Pons (tissue), 1 donor: ENCODE data around the gene BHLHE23.

ENCODE experiments used
- DNase-seq: peaks from one replicate; pipeline ENCODE4 v3.0.0-alpha.2; 2016; ENCODE audit warnings: low spot score

The BHLHE23 gene

DNA sequence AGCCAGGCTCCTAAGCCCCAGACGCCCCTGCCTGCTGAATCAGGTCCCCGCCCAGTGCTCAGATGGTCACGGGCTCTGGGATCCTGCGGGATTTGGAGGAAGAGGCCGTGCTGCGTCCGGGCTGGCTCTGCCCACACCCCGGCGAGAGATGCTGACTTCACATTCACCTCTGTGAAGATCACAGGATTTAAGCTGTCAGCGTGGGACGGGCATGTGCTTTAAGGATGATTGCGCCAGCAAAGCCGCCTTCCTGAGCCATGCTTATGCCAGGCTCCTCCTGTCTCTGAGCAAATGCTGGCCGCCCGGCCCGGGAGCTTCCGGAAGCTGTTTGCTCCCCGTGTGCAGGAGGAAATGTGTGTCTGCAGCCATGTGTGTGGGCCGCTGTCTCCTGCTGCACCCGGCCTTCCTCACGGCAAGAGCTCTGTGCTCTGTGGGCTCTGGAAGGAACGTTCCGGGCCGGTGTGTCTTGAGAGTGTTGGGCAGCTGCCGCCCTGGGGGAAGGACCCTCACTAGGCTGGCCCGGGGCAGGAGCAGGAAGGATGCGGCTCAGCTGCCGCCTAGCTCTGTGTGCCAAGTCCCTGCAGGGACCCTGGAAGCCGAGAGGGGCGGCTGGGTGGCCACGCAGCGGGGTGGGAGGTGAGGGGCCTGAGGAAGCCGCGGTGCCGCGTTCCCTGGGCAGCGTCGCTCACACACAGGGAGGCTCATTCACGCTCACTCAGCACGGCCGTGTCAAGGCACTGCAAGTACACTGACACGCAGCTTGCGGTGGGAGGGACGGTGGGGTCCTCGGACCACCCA lies 19.0 kb upstream of the BHLHE23 start:
- DNase-seq: no peak

GRCh38 chr20:63024573-63025392 lies 18.0 kb upstream of the BHLHE23 start:
- no peak for DNase-seq

DNA sequence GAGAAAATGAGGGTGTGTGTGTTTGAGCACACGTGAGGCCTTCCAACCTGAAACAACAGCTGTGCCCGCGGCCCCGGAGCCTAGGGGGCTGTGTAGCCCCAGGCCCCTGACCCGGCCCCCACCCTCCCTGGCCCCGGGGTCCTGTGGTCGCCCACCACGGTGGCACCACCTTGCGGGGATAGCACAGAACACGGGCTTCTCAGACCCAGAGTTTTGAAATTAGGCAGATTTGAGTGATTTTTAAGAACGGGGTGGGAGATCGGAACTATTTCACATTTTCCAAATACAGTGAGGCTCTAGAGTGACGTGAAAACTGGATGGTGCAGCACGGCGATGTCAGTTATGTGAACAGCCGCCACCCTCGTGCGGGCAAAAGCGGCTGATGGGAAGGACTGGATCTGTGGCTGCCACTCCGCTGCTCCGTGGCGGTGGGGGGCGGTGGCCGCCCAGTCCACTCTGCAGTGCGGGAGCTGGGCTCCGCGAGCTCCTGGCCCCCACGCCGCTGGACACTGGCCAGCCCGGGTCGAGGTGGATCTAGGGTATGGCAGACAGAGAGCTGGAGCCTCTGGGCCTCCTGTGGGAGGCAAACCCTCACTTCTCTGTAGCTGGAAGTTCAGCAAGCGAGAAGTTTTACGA lies 17.3 kb upstream of the BHLHE23 start:
- no peak for DNase-seq

GRCh38 chr20:63023071-63023935 lies 16.5 kb upstream of the BHLHE23 start:
- no peak for DNase-seq

DNA sequence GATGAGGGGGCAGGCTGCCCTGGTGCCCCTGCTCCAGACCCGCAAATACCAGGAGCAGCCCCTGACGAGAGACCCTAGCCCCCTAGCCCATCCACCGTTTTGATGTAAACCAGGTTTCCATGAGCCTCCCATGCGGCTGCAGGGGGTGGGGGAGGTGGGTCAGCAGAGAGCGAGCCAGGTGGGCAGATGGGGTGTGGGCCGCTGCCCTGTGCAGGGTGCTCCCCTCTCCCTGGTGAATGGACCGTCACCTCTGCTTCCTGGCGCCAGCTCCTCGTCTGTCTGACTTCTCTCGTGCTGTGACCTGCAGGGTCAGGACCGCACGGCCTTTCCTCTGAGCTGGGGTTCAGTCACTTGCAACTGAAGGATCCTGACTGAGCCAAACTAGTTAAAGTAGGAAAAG lies 15.7 kb upstream of the BHLHE23 start:
- no peak for DNase-seq

DNA sequence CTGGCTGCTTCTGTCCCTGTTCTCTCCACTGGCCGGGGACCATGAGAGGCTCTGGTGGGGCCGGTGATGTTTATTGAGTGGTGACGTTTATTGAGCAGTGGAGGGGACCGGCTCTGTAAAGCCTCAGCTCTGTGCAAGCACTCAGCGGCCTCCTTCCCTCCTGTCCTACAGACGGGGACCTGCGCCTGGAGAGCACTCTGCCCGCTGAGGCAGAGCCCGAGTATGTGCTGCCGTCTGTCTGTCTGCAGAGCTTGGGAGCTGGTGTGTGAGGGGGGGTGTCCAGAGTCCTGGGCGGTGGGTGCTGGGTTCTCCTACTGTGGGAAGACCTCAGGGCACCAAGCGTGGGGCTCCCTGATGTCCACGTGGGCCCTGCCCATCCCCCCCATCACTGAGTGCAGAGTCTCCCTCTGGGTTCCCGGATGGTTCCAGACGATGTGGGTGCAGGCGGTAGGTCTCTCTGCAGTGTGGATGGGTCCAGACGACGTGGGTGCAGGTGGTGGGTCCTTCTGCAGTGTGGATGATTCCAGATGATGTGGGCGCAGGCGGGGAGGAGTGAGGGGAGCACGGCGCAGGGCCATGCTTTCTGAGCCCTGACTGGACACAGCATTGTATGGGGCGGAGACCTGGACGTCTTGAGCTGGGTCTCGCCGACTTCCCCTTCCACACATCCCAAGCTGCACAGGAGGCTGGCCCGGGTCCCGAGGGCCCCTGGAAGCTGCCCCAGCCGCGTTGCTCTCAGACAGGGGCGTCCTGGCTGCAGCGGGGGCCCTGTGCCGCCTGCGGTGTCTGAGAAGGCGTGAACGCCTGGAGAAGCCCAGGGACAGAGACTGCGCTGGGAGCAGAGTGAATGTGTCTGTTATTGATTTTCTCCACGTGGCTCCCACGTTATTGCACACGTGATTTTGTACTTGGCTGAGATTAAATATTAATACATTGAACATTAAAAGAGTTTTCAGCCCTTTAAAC lies 14.9 kb upstream of the BHLHE23 start:
- no peak for DNase-seq

DNA sequence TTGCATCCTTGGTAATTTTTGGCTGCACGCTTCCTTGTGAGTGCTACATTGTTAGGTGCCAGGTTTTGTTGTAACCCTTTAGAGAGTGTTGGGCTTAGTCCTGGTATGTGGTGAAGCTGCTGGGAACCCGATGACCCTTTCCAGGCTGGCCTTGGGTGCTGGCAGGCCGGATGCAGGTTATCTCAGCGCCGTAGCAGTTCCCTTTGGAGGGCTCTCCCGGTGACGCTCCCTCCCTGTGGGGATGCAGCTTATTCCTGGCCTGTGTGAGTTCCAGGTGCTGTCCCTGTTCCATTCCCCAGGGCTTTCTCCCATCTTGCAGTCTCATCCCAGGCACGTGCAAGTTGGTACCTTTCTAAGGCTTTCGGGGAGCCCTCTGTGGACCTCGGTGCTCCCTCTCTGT lies 13.9 kb upstream of the BHLHE23 start:
- DNase-seq: no peak

- no peak for DNase-seq
Measured at GRCh38 chr20:63017826-63018411, 11.2 kb upstream of the BHLHE23 start.

DNA sequence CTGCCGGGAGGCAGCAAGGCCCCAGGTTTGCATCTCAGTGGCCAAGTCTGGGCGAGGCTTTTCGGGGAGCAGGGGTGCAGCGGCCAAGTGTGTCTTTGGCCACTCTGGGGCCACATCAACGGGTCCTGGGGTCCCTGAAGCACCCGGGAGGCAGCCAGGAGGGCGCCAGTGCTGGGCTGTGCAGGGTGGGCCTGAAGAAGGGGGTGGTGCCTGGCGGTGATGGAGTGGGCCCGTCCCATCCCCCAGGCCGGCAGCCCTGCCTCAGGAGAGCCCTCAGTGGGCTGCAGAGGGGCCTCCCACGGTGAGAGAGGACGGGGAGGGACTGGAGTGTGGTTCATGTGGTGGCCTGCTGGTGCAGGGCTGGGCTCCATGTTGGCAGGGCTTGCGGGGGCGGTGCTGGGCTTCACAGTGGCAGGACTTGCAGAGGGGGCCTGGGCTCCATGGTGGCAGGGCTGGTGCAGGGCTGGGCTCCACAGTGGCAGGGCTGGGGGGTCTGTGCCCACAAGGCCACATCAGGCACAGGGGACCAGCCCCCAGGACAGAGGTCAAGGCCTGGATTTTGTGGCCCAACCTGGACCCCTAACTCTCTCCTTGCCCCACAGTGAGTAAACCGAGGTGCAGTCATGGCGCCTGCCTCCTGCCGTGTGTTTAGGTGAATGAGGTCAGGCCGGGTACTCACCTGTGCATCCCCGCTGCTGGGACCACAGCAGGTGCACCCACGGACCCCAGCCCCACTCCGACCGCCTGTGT lies 10.5 kb upstream of the BHLHE23 start:
- no peak for DNase-seq

DNA sequence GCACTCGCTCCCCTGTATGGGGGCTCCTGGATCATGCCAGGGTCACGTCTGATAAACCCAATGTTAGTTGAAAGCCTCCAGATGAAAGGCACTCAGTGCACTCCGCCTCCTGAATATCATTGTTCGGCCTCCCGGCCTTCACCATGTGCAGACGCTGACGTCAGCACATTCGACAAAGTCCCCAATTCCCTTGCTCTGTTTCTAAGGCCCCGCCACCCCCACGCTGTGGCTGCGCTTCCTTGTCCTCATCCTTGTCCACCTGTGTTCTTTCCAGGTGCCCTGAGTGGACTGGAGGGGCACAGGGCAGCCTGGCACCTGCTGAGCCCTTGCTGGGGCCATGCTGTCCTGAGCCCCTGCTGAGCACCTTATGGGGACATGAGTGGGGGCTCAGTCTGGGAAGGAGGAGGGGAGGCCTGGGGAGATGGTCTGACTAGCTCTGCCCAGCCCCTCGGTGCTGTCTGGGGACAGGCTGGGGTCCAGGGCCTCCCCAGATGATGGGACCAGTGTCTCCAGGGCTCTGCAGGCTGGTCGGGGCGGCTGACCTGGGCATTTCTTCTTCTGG lies 9.8 kb upstream of the BHLHE23 start:
- DNase-seq: no peak

GRCh38 chr20:63015662-63016361 lies 9.0 kb upstream of the BHLHE23 start:
- no peak for DNase-seq

DNA sequence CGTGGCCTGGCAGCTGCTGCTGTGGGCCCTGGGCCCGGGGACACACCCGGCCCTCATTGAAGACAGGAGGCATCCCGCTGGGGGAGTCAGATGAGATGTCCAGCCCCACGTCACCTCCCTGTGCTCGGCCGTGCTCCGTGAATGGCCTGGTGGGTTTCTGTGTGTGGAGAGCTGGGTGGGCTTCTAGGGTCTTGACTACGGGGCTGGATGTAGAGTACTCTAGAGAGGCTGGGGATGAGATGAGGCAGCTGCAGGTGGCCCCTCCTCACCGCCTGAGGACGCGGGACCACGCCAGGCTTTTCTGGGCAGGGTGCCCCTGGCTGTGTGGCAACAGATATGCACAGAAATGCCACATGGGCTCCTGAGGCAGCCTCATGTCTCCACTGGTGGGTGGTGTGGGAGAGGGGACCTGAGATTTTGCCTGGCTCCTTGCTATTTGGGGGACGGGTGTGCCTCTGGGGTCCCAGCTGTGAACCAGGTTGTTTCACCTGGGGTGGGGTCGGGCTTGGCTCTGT lies 8.4 kb upstream of the BHLHE23 start:
- DNase-seq: no peak

- DNase-seq: no peak
Measured at GRCh38 chr20:63014710-63015109, 7.9 kb upstream of the BHLHE23 start.

- DNase-seq: no peak
Measured at GRCh38 chr20:63014287-63014686, 7.5 kb upstream of the BHLHE23 start.

DNA sequence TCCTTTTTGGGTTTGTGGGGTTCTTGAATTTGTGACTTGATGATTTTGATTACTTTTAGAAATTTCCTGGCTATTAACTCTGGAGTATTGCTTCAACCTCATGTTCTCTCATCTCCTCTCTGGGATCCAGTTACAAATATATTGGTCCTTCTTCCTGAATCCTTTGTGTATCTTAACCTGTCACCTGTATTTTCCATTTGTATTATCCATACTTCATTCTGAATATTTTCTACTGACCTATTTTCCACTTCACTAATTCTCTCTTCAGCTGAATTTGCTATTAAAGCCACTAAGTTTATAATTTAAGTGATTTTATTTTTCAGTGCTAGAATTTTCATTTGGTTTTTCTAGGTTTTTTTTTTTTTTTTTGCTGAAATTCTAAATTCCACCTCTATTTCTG lies 6.4 kb upstream of the BHLHE23 start:
- DNase-seq: no peak

- no peak for DNase-seq
Measured at GRCh38 chr20:63011798-63012197, 5.0 kb upstream of the BHLHE23 start.

GRCh38 chr20:63009988-63010769 lies 3.4 kb upstream of the BHLHE23 start:
- no peak for DNase-seq
